Tibial artery (tissue), 4 donors: ENCODE results near the gene SLC35B1.
"Not testable (repeated sequence)": the region's sequence is repeated elsewhere in the genome, so short reads cannot be mapped to it uniquely, and the experiment has no call there.

Experiments used
- DNase-seq, 2 donors: peaks; one replicate each; pipeline ENCODE4 v3.0.0-alpha.2; 2019
- H3K27ac ChIP-seq, 2 donors: fragments of 200-600 bp; sonication (generic) in 1 of 2; 1 replicate in 1 of 2; 2 replicates in 1 of 2; pipeline ENCODE4 v1.5.1; 2018 to 2019; ENCODE audit warnings: mild to moderate bottlenecking in 1 of 2
- H3K27me3 ChIP-seq, 2 donors: fragments of 200-600 bp; sonication (generic) in 1 of 2; one replicate each; pipeline versions ENCODE4 v1.5.1 to v1.6.0; 2016 to 2019
- H3K36me3 ChIP-seq, 3 donors: fragments of 200-600 bp; sonication (generic) in 2 of 3; one replicate each; pipeline ENCODE4 v1.5.1; 2016 to 2019; ENCODE audit warnings: mild to moderate bottlenecking in 2 of 3
- H3K4me1 ChIP-seq, 4 donors: fragments of 200-600 bp; sonication (generic) in 2 of 4; 1 replicate in 3 of 4; 2 replicates in 1 of 4; pipeline ENCODE4 v1.5.1; 2016 to 2019
- H3K4me3 ChIP-seq, 2 donors: fragments of 200-600 bp; sonication (generic) in 1 of 2; 1 replicate in 1 of 2; 2 replicates in 1 of 2; pipeline ENCODE4 v1.5.1; 2018 to 2019; ENCODE audit warnings: mild to moderate bottlenecking in 2 of 2
- H3K9me3 ChIP-seq, 3 donors: fragments of 200-600 bp; sonication (generic) in 1 of 3; one replicate each; pipeline ENCODE4 v1.5.1; 2016 to 2019
- intact Hi-C: fragments of 100-400 bp; cut with DNase I; formaldehyde crosslinking; loops from one replicate; pipeline ENCODE4 v1.15.0; 2023; ENCODE audit warnings: low total_unique reads
- TF ChIP-seq, protein P1 (sequence below), 2 experiments: fragments of 200-600 bp in 1 of 2; fragments of 450-650 bp in 1 of 2; IDR thresholded peaks; one replicate each; pipeline ENCODE4 v1.5.1; 2017 to 2019; ENCODE audit warnings: antibody characterized with exemption in 2 of 2, mild to moderate bottlenecking in 1 of 2, moderate library complexity in 1 of 2

Gene SLC35B1

DNA sequence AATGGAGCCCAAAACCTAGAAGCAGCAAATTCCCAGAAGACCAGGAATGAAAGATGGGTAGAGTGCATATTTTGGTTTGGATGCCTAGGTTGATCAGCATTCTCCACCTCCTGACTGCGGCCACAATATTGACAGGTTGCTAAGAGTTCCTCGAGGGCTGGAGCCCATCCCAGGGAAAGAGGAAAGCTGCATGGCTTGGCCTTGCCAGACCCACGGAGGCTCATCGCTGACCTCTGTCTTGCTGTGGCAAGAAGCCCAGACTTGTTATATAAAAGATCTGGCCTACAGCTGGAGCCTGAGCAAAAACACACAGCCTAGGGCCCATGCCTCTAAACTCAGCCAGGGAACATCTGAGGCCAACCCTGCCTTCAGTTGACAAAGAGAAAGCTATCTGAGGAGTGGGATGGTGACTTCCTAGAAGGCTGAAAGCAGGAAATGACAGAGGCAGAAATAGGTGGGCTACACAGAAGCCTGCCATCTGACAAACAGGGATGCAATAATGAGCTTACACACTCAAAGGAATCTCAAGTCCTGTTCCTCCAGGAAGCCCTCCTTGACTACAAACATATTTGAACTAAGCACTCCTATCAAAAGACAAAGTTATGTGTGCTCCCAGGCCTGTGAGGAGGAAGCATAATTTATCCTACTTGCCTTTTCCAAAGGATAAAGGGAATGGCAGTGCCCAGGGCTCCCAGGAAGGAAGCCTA lies 22.5 kb upstream of the SLC35B1 start:
- TF ChIP-seq, protein P1, sequence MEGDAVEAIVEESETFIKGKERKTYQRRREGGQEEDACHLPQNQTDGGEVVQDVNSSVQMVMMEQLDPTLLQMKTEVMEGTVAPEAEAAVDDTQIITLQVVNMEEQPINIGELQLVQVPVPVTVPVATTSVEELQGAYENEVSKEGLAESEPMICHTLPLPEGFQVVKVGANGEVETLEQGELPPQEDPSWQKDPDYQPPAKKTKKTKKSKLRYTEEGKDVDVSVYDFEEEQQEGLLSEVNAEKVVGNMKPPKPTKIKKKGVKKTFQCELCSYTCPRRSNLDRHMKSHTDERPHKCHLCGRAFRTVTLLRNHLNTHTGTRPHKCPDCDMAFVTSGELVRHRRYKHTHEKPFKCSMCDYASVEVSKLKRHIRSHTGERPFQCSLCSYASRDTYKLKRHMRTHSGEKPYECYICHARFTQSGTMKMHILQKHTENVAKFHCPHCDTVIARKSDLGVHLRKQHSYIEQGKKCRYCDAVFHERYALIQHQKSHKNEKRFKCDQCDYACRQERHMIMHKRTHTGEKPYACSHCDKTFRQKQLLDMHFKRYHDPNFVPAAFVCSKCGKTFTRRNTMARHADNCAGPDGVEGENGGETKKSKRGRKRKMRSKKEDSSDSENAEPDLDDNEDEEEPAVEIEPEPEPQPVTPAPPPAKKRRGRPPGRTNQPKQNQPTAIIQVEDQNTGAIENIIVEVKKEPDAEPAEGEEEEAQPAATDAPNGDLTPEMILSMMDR (IDR thresholded peaks at IDR 0.05), result no peak
- Histone ChIP-seq H3K27ac (peak overlapping the region; percentile 79 to 80), H3K4me1 (peaks cover 0 to 62% (median 41%) of the 10 kb centered on the region in 4 donors), H3K4me3 (no peak overlapping the region), H3K36me3 (no peaks in the 10 kb centered on the region), H3K9me3 (no peaks in the 10 kb centered on the region), H3K27me3 (no peaks in the 10 kb centered on the region)
- peak; percentile 80 to 94 for DNase-seq
- intact Hi-C loops, result no loop called here

DNA sequence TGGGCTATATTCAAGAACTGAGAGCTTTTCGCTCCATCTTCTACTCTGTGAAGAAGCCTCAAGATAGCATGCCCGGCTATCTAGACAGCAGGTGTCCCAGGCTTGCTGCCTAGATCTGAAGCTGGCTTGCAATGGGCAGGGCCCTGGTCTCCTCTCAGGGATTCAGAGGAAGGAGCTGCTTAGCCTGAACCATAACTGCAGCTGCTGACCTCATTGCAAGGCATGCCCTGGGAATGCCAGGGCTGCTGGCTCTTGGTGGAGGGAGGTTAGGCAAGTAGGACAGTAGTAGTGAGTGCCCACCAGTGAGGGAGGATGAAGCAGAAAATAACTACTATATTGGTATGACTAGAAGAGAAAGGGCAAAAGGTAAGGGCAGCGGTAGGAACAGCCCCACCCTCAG lies 21.3 kb upstream of the SLC35B1 start:
- H3K9me3 ChIP-seq, result no peaks in the 10 kb centered on the region
- no peak overlapping the region for H3K4me3 ChIP-seq
- H3K4me1 ChIP-seq, result peaks cover 0 to 66% (median 41%) of the 10 kb centered on the region in 4 donors
- H3K27me3 ChIP-seq, result no peaks in the 10 kb centered on the region
- intact Hi-C loops, result no loop called here
- peak in 1 of 2 donors; percentile 73 for DNase-seq
- no peaks in the 10 kb centered on the region for H3K36me3 ChIP-seq
- TF ChIP-seq, protein P1 (IDR thresholded peaks at IDR 0.05), result no peak
- peak overlapping the region; percentile 79 to 80 for H3K27ac ChIP-seq

DNA sequence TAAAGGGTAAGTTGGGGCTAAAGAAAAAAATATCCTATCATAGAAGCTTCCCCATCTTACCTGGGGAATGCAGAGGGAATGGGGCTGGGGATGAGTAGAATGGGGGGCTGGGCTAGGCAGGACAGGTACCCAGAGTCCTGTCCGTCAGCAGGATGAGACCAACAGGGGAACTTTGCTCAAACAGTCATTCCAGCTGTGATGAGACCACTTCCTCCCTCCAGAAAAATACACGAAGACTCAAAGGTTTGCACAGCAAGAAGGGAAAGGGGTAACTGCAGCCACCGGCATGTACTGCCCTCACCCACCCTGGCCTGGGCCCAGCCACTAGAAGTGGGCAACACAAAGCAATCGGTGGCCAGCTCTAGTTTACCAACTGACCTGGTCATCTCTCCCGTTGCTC lies 20.7 kb upstream of the SLC35B1 start:
- H3K27me3 ChIP-seq, result no peaks in the 10 kb centered on the region
- H3K4me3 ChIP-seq, result no peak overlapping the region
- no peak for DNase-seq
- peaks cover 0 to 73% (median 44%) of the 10 kb centered on the region in 4 donors for H3K4me1 ChIP-seq
- H3K27ac ChIP-seq, result peak overlapping the region; percentile 79 to 80
- H3K36me3 ChIP-seq, result no peaks in the 10 kb centered on the region
- no peaks in the 10 kb centered on the region for H3K9me3 ChIP-seq
- intact Hi-C loops, result no loop called here
- TF ChIP-seq, protein P1 (IDR thresholded peaks at IDR 0.05), result no peak

DNA sequence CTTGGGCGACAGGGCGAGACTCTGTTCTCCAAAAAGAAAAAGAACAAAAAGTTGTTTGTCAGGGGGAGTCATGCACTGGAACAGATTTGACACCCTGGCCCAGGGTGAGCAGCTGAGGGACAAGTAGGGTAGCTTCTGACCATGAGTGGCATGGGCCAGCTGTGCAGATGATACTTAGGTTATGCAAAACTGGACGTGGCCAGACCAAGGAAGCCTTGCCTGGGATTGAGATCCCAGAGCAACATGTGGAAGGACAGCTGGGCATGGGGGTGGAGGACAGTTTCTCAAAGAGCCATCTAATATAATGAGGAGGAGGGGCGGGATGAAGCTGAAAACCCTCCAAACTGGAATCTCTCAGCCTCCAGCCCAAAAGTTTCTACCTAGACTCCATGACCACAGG lies 19.6 kb upstream of the SLC35B1 start:
- peaks cover 0 to 1% (median 0%) of the 10 kb centered on the region in 3 donors for H3K36me3 ChIP-seq
- H3K4me1 ChIP-seq, result peaks cover 0 to 73% (median 53%) of the 10 kb centered on the region in 4 donors
- TF ChIP-seq, protein P1 (IDR thresholded peaks at IDR 0.05), result no peak
- H3K27me3 ChIP-seq, result no peaks in the 10 kb centered on the region
- no peaks in the 10 kb centered on the region for H3K9me3 ChIP-seq
- H3K27ac ChIP-seq, result no peak overlapping the region
- no peak overlapping the region for H3K4me3 ChIP-seq
- no peak for DNase-seq
- intact Hi-C loops, result no loop called here

DNA sequence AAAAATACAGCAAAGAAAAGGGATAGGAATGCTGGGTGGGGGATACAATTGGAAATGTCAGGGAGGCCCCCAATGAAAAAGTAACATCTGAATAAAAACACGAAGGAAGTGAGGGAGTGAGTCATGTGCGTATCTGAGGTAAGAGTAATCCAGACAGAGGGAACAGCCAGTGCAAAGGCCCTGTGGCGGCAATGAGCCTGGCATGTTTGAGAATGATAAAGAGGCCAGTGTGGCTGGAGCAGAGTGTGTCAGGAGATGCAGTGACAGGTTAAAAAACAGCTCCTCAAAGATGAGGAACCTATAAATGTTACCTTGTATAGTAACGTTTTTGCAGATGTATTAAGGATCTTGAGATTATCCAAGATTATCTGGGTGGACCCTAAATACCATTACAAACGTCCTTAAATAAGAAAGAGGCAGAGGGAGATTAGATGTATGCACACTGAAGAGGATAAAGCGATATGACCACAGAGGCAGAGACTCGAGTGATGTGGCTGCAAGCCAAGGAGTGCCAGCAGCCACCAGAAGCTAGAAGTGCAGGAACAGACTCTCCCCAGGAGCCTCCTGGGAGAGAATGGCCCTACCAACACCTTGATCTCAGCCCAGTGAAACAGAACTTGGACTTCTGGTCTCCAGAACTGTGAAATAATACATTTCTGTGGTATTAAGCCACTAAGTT lies 17.8 kb upstream of the SLC35B1 start:
- H3K4me1 ChIP-seq, result peaks cover 0 to 55% (median 44%) of the 10 kb centered on the region in 4 donors
- no peak overlapping the region for H3K27ac ChIP-seq

DNA sequence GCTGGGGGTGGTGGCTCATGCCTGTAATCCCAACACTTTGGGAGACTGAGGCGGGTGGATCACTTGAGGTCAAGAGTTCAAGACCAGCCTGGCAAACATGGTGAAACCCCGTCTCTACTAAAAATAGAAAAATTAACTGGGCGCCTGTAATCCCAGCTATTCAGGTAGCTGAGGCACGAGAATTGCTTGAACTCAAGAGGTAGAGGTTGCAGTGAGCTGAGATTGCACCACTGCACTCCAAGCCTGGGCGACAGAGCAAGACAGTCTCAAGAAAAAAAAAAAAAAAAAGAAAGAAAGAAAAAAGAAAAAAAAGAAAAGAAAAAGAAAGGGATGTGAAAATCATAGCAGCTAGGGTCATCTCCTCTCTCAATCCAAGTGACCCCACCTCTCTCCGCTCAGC lies 16.8 kb upstream of the SLC35B1 start:
- H3K27me3 ChIP-seq, DNase-seq, H3K4me3 ChIP-seq, intact Hi-C loops, H3K9me3 ChIP-seq: not testable (repeated sequence)
- H3K36me3 ChIP-seq, result peaks cover 8 to 30% (median 25%) of the 10 kb centered on the region in 3 donors
- H3K27ac ChIP-seq, result peak overlapping the region in 1 of 2 donors; percentile 67
- H3K4me1 ChIP-seq, result peaks cover 0 to 45% (median 34%) of the 10 kb centered on the region in 4 donors

More for the DNA sequence above, 17.8 kb upstream of the SLC35B1 start:
- no peaks in the 10 kb centered on the region for H3K9me3 ChIP-seq
- TF ChIP-seq, protein P1 (IDR thresholded peaks at IDR 0.05), result no peak
- no peaks in the 10 kb centered on the region for H3K27me3 ChIP-seq
- intact Hi-C loops, result no loop called here
- no peak for DNase-seq
- peaks cover 0 to 19% (median 14%) of the 10 kb centered on the region in 3 donors for H3K36me3 ChIP-seq
- H3K4me3 ChIP-seq, result no peak overlapping the region
